Stimulated activated CD8-positive, alpha-beta memory T cell treated with anti-CD3 and anti-CD28 coated beads, Interleukin-2, amount 100 ng/mL, for 1 hour (primary cell): Measurements from ENCODE around the gene EEPD1.
"Not testable (repeated sequence)": the region's sequence is repeated elsewhere in the genome, so short reads cannot be mapped to it uniquely, and the experiment has no call there.

Source experiments
- DNase-seq, 2 donors: peaks; one replicate each; pipeline ENCODE4 v3.0.0-alpha.2; 2020; ENCODE audit warnings: low read depth in 2 of 2

Gene EEPD1

DNA sequence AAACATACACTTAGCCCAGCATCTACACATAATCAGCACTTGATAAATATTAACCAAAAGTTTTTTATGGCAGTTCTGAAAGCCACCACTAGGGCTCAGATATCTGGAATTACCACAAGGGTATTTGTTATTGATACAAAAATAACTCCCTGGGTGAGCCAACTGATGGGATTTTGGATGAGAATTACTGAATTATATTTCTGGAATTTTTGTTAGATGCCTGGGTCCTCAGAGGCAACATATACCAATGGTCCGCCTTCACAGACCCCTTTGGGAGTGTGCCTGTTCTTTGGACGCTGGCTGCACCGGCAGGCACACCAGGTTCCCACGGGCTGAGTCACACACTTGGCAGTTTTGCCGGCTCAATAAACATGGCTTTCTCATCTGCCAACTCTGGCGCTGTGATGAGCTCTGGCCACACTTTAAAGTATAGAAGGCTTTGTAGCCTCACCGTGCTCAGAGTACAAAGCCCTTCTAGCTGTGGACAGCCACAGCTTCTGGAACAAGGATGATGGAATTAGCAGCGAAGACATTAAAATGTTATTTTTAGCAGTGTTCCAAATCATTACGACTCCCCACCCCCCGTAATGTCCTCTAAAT lies 24.5 kb upstream of the EEPD1 start:
- DNase-seq = no peak

DNA sequence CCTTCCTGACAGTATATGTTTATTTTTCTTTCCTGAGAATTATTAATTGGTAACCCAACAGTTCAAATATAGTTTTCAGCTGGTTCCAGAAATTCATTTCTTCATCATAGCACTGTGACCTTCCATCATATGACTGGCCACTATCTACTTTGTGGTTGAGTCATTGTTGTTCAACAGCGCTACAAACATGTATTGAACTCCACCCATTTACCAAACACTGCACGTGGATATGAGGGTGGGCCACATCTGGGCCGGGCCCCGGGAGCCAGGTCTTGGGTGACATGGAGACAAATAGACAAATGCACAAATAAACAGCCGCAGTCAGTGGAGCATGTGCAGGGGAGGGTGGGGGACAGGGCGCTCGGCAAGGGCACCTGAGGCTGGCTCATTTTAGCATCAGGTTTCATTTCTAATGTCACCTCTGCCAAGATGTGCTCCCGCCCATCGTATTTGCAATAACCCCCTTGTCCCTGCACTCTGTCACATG lies 24.0 kb upstream of the EEPD1 start:
- DNase-seq = no peak

DNA sequence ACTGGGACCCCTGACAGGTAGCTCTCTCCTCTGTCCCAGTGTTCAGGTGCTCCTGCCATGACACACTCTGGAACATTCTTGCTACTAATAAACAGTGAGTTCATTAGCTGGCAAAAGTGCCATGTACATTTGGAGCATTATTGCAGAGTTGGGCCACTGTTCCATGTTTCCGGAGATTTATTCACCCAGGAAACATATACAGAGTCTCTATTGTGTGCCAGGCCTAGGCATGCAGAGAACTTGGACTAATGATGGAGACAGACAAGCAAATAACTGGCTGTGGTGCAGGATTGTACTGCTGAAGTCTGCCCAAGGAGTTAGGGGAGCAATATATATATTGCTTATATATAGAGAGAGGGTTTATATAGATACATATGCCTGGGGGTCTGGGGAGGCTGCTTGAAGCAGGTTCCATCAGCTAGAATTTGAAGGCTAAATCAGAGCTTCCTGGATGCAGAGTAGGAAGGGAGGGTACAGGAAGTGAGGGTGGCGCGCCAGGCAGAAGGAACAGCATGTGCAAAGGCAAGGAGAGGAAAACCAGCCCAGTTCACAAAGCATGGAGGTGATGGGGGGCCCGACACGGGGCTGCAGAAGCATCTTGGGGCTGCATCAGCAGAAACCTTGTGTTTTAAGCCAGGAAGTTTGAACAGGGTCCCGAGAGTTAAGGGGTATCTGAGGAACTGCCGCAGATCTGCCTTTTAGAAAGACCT lies 22.7 kb upstream of the EEPD1 start:
- DNase-seq = no peak

DNA sequence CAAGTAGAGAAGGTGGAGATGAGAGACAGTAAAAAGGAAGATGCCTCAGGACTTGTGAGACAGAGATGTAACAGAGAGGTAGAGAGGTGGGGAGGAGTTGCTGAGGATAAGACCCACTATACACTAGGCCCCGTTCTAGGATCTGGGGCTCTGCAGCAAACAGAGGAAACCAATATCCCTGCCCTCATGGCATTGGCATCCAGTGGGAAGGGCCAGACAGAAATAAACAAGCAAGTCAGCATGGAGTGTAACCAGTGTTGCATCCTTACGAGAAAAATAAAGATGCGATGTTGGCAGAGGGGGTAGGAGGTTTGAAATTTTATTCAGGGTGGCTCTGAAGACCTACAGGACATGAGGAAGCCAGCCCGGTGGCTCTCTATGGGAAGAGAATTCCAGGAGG lies 22.0 kb upstream of the EEPD1 start:
- DNase-seq = no peak

DNA sequence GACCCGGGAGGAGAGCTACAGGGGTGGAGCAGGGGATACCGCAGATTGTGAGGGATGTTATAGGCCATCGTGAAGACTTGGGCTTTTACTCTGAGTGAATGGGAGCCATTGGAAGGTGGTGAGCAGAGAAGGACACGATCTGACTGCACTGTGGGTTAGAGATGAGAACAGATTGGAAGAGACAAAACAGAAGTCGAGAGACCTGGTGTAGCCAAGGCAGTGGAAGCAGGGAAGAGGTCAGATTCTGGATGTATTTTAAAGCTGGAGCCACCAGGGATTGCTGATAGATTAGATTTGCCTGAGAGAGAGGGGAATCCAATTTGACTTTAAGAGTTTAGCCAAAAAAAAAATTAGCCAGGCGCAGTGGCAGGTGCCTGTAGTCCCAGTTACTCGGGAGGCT lies 21.6 kb upstream of the EEPD1 start:
- no peak for DNase-seq

DNA sequence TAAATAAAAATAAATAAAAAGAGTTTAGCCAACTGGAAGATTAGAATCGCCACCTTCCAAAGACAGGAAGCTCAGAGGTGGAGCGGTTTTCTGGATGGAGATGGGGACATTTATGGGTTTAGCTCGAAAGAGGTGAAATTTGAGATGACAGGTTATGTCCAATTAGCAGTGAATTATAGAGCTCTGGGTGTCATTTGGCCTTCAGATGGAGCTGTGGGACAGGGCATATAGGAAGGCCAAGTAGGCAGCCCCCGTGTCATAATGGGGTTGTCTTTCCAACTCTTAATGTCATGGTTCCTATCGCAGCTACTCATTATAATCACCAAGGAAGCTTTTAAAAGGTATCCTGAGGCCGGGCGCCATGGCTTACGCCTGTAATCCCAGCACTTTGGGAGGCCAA lies 21.0 kb upstream of the EEPD1 start:
- DNase-seq = no peak

DNA sequence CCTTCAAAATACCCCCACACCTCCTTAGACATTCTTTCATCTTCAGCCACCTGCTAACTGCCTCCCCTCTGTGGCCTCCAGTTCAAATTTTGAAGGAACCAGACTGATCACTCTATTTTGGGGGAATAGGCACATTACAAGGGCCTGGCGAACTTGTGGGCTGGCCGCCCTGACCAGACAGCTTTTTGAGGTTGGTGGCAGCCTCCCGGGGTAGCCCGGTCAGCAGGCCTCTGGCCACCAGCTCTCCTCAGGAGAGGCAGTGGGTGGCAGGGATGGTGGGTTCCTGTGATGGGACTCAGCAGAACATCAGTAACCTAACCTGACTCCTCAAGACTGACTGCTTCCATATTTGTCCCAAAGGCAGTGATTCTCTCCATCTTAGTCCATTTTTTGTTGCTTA lies 17.4 kb upstream of the EEPD1 start:
- no peak for DNase-seq

DNA sequence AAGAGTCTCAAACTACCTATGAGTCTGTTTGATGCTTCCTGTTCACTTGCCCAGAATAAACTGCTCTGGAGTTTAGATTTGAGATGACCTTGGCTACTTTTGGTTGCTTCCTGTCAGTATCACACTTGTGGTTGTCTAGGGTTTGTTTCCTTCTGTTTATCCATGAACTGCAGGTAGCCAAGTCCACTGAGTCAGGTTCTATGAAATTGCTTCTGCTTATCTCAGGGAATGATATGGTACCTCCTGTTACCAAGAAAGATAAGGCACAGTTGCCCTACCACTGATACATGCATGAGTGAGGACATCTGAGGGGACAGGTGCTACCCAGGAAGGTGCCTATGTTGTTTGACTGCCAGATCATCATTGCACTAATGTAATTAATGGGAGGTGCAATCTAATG lies 15.8 kb upstream of the EEPD1 start:
- no peak for DNase-seq

DNA sequence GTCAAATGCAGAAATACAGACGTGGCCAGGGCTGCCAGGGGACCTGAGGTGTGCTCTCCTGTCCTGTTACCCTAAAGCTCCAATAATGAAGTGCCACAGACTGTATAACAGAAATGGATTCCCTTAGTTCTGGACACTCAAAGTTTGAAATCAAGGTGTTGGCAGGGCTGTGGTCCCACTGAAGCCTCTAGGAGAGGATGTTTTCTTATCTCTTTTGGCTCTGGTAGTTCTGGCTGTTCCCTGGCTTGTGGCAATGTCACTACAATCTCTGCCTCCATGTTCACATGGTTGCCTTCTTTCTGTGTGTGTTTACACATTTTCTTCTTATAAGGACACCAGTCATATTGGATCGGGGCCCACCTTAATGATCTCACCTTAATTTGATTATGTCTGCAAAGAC lies 15.3 kb upstream of the EEPD1 start:
- no peak for DNase-seq

DNA sequence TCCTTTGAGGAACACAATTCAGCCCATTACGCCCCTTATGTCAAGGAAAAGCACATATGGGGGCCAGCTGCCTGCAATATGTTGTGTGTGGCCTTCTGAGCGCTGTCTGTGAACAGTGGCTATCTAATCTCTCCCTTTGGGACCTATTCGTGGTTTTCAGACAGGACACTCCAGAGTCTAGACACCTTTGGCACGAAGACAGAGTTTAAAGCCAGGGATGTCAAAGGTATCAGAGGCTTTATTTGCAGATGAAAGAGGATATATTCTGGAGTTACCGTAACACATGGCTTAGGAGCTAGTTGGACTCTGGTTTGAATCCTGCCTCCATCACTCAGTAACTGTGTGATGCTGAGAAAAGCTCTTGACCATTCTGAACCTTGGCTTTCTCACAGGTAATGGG lies 14.8 kb upstream of the EEPD1 start:
- DNase-seq = no peak

DNA sequence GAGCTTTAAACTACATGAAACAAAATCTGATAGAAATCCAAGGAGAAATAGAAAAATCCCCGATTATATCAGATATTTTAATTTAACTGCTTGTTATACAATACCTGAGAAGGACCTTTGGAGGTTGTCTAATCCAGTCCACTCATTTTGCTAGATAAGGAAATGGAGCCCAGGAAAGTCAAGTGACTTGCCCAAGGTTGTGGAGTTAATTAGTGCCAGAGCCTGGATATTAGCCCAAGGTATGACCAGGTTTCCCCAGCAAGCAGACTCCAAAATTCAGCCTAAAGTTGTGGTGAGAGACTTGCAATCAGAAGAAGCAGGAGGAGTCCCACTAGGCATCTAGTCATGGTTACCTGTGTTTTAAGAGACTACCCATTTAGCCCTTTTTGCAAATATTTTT lies 11.7 kb upstream of the EEPD1 start:
- DNase-seq = no peak

DNA sequence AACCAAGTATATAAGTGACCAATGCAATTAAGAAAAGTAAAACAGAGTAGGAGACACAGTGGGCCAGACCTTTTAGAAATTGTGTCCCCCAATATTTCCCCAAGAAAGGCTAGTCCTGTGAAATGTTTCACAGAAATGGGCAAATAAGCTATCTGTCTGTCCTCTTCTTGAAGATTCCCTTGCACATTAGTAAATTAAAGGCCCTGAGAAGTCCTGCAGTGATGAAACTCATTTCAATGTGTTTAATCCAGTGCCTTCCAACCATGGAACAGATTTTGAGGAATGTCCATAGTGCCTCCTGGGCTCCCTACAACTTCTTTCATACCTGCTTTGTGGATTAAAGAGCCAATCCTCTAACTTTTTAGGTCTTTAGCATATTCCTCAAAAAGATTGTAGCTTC lies 11.2 kb upstream of the EEPD1 start:
- DNase-seq = no peak

DNA sequence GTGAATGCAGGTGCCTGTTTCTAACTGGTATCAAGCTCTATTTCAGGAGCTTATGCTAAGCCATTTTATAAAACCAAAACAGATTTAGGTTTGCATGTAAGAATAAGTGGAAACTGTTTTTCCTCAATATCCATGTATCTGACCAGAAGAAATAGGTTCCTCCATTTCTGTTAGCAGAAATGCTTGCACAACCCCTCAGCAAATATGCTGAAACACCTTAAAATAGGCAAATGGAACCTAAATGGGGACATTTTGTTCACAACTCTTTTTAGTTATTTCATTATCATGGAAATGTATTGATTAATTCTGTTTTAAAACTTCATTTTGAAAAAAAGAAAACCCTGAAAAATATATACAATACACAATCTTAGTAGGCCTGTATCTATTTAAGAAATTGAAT lies 8.9 kb upstream of the EEPD1 start:
- DNase-seq = no peak

DNA sequence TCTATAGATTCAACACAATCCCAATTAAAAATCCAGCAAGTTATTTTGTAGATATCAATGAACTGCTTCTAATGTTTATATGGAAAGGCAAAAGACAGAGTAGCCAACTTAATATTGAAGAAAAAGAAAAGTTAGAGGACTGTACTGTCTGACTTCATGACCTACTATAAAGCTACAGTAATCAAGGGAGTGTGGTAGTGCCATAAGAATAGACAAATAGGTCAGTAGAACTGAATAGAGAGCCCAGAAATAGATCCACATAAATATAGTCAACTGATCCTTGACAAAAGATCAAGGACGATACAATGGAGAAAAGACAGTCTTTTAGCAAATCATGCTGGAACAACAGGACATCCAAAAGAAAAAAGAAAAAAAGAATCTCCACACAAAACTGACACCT lies 7.4 kb upstream of the EEPD1 start:
- DNase-seq = no peak

DNA sequence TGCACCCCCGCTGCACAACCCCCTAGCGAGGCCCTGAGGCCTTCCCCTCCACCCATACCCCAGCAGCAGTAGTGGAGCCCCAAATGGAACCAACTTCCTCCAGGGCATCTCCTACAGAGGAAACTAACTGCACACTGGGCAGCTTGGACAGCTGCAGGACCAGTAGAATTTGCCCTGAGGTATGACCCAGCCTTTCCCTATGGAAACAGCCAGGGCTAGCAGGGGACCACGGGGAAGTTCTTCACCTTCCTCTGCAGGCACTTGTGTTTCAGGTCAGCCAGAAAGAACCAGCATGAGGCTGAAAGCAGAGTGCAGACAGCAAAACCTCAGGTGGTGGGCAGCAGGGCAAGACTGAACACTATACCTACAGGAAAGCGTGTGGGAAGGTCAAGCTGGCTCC lies 5.7 kb upstream of the EEPD1 start:
- no peak for DNase-seq

DNA sequence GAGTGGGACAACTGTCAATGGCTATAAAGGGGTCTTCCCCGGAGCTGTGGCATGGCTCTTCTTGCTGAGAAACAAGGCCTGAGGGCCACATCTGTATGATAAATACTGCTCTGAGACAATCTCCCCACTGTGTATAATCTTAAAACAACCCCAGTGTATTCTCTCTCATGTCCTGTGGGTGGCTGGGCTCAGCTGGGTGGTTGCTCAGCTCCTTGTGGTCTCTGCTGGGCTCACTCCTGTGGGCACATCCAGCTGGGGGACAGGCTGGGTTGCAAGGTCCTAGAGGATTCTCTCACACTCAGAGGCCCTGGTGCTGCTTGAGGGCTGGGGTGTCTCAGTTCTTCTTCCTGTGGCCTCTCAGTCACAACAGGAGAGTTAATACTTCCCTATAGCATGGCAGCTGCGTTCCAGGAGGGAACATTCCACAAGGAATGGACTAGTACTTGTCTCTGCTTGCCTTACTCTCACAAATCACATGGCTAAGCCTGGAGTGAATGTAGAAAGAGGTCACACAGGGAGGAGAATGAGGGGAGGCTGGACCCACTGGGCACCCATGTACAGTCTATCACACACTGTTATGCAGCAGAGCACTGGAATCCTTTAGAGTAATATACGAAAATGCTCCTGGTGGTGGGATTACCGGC lies 4.5 kb upstream of the EEPD1 start:
- DNase-seq = no peak

DNA sequence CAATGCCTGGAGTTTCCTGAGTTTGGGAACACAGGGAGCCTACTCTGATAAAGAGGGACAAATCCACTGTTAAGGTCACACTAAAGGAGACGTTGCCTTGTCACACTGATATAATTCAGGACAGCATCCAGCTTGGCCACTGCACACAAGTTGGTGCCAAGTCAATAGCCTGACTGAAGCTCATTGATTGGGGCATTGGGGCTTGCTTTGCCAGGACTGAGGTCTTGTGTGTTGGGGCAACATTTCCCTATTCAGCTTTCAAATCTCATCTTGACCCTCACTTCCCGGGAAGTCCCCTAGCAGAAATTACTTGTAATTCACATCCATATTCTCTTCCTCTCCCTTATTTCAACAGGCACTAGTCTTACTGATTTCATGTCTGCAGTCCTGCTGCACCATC lies 3.8 kb upstream of the EEPD1 start:
- DNase-seq = not testable (repeated sequence)

DNA sequence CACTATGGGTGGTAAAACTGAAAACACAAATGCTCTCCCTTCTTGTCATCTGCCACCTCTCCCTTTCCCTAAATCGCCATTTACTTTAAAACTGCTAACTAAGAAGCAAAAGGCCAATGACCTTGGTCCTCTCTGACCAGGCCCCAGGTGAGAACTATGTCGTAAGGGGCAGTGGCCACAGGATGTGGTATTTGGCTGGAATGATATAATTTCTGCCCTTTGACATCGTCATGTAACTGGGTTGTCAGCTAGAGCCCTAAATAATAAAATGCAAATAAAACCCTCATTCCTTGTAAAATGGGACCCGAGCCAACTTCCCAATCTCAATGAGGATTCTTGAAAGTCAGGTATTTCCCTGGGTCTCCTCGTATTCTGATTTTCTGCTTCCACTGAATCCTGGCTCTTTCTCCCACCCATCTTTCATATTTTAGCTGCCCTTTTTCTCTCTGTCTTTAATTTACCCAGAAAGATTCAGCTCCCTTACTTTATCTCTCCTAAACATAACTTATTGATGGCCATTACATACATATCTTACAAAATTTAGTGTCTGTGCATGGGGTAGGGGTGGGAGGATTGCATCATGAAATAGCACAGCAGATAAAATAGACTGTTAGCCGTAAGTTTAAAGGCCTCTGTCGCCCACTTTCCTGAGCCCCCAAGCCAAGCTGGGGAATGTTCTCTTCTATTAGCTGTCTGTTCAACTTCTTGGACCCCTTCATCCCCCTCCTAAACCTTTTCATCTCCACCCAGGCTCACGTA lies 3.2 kb upstream of the EEPD1 start:
- no peak for DNase-seq

DNA sequence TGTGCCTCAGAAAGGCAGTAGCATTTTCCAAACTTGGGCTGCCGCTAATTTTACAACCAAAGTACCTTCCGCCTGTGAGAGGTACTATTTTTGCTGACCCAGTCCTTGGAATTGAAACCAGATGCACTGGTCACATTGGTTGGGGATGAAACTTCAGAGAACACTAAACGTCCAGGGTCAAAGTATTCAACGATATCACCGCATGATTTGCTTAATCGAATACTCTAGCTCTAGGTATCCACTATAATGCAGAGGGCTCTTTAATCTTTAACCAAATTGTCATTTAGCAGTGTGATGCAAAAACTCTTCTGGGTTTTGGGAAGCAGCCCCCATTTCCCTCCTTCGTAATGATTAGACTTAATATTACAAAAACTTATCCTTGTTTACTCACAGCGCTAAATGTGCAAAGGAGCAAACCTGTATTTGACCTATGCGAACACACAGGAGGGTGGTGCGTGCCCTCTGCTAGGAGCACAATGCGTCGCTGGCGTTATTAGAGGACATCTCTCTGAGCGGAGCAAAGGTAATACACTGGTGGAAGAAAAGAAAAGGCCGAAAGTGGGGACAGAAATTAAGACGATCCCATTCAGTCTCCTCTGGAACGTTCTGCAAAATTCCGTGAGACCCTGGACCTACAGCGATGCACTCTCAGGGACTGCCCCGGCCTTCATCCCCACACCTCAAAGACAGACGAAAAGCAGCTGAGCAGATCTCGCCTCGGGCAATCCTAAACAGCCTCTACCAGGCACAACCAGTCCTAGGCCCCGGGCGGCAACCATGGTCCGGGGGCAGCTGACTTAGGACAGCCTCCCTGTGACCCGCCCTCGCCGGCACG lies 916 bp upstream of the EEPD1 start:
- DNase-seq = no peak

DNA sequence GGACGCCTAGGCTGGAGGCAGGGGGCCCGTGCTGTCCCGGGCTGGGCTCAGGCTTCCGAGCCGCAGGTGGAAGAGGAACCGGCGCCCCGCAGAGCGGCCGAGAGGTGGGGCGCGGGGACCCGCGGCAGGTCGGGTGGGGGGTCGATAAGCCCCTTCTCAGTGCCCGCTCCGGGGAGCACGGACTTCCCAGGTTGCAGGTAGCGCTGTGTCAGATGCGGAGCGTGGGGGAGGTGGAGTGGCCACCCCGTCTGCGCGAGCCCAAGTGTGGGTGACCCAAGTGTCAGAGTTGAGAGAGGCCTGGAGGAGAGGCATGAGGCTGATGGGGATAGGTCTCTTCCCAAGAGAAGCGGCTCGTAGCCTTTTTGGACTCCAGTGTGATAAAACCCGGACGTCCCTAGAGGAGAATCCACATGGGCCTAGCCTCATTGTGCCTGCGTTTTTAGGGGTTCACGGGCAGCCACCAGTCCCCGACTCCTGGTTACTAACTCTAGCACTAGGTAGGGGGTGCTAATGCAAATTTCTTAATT lies 580 bp downstream of the EEPD1 start:
- DNase-seq = no peak
